ENCODE data around the gene PCDHGA11. TPM values are rescaled to one million over a fixed set of nuclear protein-coding genes. Genes with fewer than 3 reads are reported as not detected.
"Not testable (repeated sequence)": the region's sequence is repeated elsewhere in the genome, so short reads cannot be mapped to it uniquely, and the experiment has no call there.

Gene PCDHGA11
- total and polyA plus RNA-seq, 2 of the 4 experiments (the other 2 are of a cell fraction) = 5.4 to 6.9 TPM

DNA sequence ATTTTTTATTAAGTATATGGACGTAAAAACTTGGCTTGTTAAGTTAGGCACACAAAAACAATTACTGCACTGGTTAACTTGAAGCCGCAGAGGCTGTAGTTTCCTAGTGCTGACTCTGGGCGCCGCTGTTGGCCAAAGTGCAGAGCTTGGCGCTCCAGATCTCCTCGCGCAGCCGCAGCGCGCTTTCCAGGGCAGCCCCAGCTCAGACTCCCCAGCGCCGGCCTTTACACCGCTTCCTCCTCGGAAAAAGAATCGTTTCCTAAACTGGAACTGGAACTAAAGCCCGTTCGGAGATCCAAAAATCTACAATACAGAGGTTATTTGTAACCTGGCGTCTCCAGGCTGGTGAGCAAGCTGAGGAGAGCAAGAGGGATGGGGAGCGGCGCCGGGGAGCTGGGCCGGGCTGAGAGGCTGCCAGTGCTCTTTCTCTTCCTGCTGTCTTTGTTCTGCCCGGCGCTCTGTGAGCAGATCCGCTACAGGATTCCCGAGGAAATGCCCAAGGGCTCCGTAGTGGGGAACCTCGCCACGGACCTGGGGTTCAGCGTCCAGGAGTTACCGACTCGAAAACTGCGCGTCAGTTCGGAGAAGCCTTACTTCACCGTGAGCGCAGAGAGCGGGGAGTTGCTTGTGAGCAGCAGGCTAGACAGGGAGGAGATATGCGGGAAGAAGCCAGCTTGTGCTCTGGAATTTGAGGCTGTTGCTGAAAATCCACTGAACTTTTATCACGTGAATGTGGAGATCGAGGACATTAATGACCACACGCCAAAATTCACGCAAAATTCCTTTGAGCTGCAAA lies 22.9 kb upstream of the PCDHGA11 start, which contains the start of gene PCDHGB5:
Gene PCDHGB5, plus strand, starts transcription at position 192 of the 796 bp plus-strand sequence. Its CDS starts 181 bp downstream, at position 373.
- H3K4me3 ChIP-seq (ENCODE audit: insufficient read depth, low read depth, low read length) = peak within 1 kb of the TSS; percentile 51
- H2AFZ ChIP-seq (replicated peaks; ENCODE audit: low read length, poor library complexity) = peak within 1 kb of the TSS; percentile 72
- ATAC-seq (ENCODE audit: low read depth) (peak; percentile 98), DNase-seq (peak; percentile 61)
- H3K36me3 ChIP-seq (ENCODE audit: control insufficient read depth, insufficient read depth, low read length) = peaks cover 19% of the 10 kb centered on the region
- H3K4me1 ChIP-seq (ENCODE audit: control insufficient read depth, insufficient read depth, low read length); H3K9me1 ChIP-seq (ENCODE audit: insufficient read depth, low read length); H2BK120ac ChIP-seq (ENCODE audit: low read depth, low read length); H2BK20ac ChIP-seq (ENCODE audit: low read depth, low read length); H2AK9ac ChIP-seq (replicated peaks; ENCODE audit: low read depth, low read length, poor library complexity); BruUV-seq (replicated peaks); in situ Hi-C loops (cut with MboI; ENCODE audit: low sequenced_read_pairs); POLR2A ChIA-PET (ENCODE audit: unreplicated experiment); H2BK15ac ChIP-seq (ENCODE audit: low read depth, low read length); H3K4ac ChIP-seq (ENCODE audit: low read depth, low read length); H3K23ac ChIP-seq (ENCODE audit: low read depth, low read length); H2AK5ac ChIP-seq (ENCODE audit: low read depth, low read length); H4K91ac ChIP-seq (ENCODE audit: insufficient read depth, low read depth, low read length); intact Hi-C loops (cut with micrococcal nuclease); dilution Hi-C loops (cut with HindIII; ENCODE audit: low sequenced_read_pairs, unreplicated experiment); H3K27me3 ChIP-seq (ENCODE audit: control insufficient read depth, insufficient read depth, low read length); H4K20me1 ChIP-seq (ENCODE audit: insufficient read depth, low read length): not testable (repeated sequence)
- H3K27ac ChIP-seq (ENCODE audit: insufficient read depth, low read length) = peak within 1 kb of the TSS; percentile 36
- 0 out of 2 replicates have a peak within 1 kb of the TSS, but pooled peaks have one; percentile 78 for H3K14ac ChIP-seq (replicated peaks; ENCODE audit: low read depth, low read length)
- peaks cover 49% of the 10 kb centered on the region for H3K9me3 ChIP-seq (ENCODE audit: control insufficient read depth, insufficient read depth, low read length)
- CTCF ChIA-PET = interaction anchor here (1.3 to 2.1 kb wide), 3 partner anchors 15 to 166 kb away, joined by 3 to 11 read pairs (median 7); partner anchors contain the start of gene PCDHGA10
- peak within 1 kb of the TSS; percentile 34; the same call in 1 of the 2 replicates for H4K5ac ChIP-seq (ENCODE audit: low read depth, low read length)
- WGBS, 2 experiments (ENCODE audit: extremely low coverage in 2 of 2, insufficient read length in 1 of 2) = no CpG with 5 or more reads among the region's 43 CpGs
- peaks cover 7 to 15% of the 10 kb centered on the region in 2 experiments; a peak in 3 of 4 replicates for H3K79me1 ChIP-seq (ENCODE audit: low read depth in 1 of 2, low read length in 2 of 2)
- peak within 1 kb of the TSS in 1 of 2 experiments; percentile 35; a peak in 1 of 4 replicates for H4K8ac ChIP-seq (ENCODE audit: low read depth in 2 of 2, low read length in 2 of 2)
- peak within 1 kb of the TSS; percentile 38; the same call in 1 of the 2 replicates for H3K4me2 ChIP-seq (ENCODE audit: low read depth, low read length)
- peak within 1 kb of the TSS; percentile 69 for H2BK5ac ChIP-seq (ENCODE audit: low read depth, low read length, poor library complexity, severe bottlenecking)
- peak within 1 kb of the TSS; percentile 65; the same call in 1 of the 2 replicates for H3K9ac ChIP-seq (ENCODE audit: low read depth, low read length)
- peak within 1 kb of the TSS; percentile 27; the same call in 1 of the 2 replicates for H3K18ac ChIP-seq (ENCODE audit: low read depth, low read length)
- TF ChIP-seq SMC3 (IDR thresholded peaks at IDR 0.05; ENCODE audit: low read depth, low read length) (peak; percentile 46; the same call in 1 of the 2 replicates), RAD21 (IDR thresholded peaks at IDR 0.05; ENCODE audit: low read length) (peak; percentile 60)
- TF ChIP-seq, protein P1, sequence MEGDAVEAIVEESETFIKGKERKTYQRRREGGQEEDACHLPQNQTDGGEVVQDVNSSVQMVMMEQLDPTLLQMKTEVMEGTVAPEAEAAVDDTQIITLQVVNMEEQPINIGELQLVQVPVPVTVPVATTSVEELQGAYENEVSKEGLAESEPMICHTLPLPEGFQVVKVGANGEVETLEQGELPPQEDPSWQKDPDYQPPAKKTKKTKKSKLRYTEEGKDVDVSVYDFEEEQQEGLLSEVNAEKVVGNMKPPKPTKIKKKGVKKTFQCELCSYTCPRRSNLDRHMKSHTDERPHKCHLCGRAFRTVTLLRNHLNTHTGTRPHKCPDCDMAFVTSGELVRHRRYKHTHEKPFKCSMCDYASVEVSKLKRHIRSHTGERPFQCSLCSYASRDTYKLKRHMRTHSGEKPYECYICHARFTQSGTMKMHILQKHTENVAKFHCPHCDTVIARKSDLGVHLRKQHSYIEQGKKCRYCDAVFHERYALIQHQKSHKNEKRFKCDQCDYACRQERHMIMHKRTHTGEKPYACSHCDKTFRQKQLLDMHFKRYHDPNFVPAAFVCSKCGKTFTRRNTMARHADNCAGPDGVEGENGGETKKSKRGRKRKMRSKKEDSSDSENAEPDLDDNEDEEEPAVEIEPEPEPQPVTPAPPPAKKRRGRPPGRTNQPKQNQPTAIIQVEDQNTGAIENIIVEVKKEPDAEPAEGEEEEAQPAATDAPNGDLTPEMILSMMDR (conservative IDR thresholded peaks at IDR 0.05; ENCODE audit: low read depth, low read length) = peak; percentile 63
- H3K56ac ChIP-seq (ENCODE audit: extremely low read depth, insufficient read depth, low read length) = 0 out of 2 replicates have a peak within 1 kb of the TSS, but pooled peaks have one; percentile 19
